Endometrial microvascular endothelial cells (primary cell): Measurements from ENCODE around the gene CORO2A. TPM values are rescaled to one million over a fixed set of nuclear protein-coding genes. Genes with fewer than 3 reads are reported as not detected.

ENCODE experiments used
- in situ Hi-C: cut with HindIII; loops from 2 replicates; pipeline ENCODE4 v1.10.0; 2017; ENCODE audit warnings: low sequenced_read_pairs, low pct_unique_long_range_greater_than_20kb; ENCODE audit errors: inconsistent ontology term
- total RNA-seq: library from RNA; depleted of rRNA; stranded (reverse); fragments of >200 nt; gene quantifications from one replicate; pipeline ENCODE4 v1.2.3, GENCODE V29; 2015; ENCODE audit errors: inconsistent ontology term

CORO2A gene
- total RNA-seq, 1 donor from 2014 or later, result 3.0 TPM

DNA sequence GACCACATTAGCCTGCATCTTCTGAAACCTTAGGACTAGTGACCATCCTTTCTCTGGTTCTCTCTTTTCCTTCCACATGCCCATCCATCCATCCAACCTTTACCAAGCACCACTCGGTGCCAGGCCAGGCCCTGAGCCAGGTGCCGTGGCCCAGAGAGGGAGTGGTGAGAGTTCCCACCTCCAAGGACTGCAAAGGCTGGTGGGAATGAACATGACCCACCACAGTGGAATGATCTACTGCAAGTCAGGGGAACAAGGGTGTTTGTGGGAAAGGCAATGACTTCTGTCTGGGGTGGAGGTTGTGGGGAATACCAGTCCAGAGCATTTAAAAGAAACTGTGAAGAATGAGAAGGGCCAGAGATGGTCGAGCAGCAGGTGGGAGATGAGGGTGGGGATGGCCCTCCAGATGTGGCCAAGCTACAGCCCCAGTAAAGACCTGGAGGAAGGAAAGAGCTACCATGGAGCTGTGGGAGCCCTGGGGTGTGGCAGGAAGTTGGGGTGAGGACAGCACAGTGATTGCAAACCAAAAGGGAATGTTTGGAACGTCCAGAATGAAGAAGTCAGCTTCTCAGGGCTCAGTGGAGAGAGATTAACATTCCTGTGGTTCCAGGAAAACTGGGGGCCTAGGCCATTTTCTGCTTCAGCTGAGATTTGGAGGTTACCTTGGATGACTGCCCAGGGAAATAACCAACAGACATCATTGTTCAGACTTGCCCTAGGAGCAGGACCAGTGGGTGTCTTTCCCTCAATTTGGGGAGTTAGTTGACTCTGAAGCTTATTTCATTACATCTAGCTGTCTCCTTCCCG is 30.7 kb upstream of the CORO2A start:
- in situ Hi-C loops, result no loop called here

GRCh38 chr9:98220911-98221310 is 28.5 kb upstream of the CORO2A start:
- in situ Hi-C loops, result no loop called here

DNA sequence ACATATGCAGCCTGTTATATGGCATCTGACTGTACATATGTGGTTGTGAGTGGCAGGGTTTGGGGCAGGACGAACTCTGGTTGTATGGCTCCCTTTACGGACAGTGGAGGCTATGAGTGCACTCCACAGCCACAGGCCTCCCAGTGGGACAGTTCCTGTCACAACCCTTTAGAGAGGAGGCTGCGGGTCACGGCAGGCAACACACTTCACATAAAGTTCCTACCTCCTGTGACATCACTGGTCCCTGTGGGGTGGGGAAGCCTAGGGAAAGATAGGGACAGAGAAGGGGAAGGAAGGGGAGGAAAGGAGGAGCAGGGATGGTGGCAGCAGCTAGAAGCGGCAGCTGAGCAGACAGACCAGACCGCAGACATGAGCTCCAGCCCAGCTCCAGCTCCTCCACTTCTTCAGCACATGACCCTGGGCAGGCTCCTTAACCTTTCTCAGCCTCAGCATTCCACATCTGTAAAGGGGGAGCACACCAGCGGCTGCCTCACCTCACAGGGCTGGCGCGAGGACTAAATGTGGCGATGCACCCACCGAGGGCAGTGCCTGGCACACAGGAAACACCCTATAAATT is 27.4 kb upstream of the CORO2A start:
- in situ Hi-C loops, result no loop called here

DNA sequence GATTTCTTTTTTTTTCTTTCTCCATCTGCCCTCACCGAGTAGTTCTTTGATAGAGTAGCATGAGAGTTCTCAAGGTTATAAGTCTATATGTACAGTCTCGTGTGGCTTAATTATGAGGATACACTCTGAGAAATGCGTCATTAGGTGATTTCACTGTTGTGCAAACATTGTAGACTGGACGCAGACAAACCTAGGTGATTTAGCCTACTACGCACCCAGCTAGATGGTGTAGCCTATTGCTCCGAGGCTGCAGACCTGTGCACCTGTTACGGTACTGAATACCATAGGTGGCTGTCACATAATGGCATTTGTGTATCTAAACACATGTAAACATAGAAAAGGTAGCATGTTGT is 26.9 kb upstream of the CORO2A start:
- in situ Hi-C loops, result no loop called here

- in situ Hi-C loops, result no loop called here
These were observed 26.3 kb upstream of the CORO2A start for GRCh38 chr9:98218562-98219363.

DNA sequence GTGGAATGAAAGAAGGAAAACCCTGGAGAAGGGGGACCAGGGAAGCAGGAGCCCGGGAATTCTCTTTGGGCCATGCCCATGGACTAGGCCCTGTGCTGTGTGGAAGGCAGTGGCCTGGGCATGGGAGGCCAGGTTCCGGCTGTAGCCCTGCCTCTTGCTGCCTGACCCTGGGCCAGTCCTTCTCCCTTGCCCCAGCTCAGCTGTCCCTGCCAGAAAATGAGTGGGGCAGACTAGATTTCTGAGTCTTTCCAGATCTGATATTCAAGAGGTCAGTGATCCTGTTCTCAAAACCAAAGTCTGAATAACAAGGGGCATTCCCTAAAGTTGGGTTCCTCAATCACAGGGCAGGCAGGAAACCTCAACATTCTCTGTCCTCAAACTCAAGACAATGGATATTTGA is 24.8 kb upstream of the CORO2A start:
- in situ Hi-C loops, result no loop called here

DNA sequence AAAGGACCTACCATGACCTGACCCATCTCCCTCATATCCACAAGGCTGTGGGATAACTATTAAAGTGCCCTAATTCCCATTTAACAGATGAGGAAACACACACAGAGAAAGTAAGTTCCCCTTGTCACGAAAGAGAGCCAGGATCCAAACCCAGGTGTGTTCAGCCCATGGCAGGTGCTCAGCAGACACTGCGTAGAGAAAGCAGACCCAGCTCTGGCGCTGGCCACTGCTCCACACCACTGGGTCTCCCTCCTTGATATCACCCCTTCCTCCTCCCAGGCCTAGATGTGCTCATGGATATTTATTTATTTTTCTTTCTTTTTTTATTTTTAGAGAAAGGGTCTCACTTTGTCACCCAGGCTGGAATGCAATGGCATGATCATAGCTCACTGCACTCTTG is 24.0 kb upstream of the CORO2A start:
- in situ Hi-C loops, result no loop called here

- in situ Hi-C loops, result no loop called here
These were observed 23.4 kb upstream of the CORO2A start for GRCh38 chr9:98215821-98216220.

GRCh38 chr9:98215271-98215670 is 22.8 kb upstream of the CORO2A start:
- in situ Hi-C loops, result no loop called here

- in situ Hi-C loops, result no loop called here
These were observed 22.4 kb upstream of the CORO2A start for GRCh38 chr9:98214811-98215210.

DNA sequence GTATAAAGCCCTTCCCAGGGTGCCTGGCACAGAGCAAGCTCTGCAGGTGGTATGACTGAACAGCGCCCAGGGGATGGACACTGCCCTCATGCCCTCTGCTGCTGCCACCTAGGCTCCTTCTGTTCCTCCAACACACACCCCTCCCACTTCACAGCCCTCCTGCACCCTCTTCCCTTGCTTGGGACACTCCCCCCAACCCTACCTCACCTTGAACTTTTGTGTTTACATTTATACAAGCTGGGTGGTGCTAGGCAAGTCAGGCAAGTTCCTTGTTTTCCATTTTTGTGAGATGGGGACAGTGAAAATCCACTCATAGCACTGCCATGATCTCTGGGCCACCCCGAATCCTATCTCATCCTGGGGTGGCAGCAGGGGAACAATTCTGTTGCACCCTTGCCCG is 18.8 kb upstream of the CORO2A start:
- in situ Hi-C loops, result no loop called here

- in situ Hi-C loops, result no loop called here
These were observed 18.0 kb upstream of the CORO2A start for GRCh38 chr9:98210435-98210834.

- in situ Hi-C loops, result no loop called here
These were observed 17.1 kb upstream of the CORO2A start for GRCh38 chr9:98209530-98209929.

DNA sequence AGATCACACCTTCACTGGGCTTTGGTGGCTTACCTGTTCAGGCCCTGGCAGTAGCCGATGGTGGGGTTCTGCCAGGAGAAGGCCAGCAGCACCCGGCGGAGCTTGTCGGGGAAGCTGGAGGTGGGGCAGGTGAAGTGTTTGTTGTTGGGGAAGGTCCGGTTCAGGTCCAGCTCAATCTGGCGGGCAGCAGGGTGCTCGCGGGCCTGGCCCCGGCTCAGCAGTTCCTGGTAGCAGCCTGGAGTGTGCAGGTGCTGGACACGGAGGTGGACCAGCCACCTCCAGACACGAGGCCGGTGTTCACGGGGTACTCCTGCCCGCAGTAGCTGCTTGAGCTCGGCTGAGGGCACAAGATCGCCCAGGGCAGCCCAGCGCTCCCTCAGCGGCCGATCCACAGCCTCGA is 16.2 kb upstream of the CORO2A start:
- in situ Hi-C loops, result no loop called here

- in situ Hi-C loops, result no loop called here
These were observed 15.2 kb upstream of the CORO2A start for GRCh38 chr9:98207606-98208005.

DNA sequence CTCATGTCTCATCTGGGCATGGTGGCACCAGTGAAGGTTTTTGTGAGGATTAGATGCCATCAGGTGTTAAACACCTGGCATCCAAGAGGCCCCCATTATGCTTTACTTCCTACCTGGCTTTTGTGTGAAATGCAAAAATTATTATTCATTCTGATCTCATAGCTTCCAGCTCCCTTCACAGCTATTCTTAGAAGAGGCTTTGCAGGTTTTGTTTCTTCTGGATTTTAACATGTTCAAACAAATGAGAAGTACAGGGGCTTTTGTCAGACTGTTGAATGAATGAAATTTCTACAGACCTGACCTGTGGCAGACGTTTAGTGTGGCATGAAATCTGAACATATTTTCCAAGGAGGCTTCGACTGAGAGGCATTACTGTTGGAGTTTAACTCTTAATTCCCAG is 14.3 kb upstream of the CORO2A start:
- in situ Hi-C loops, result no loop called here

DNA sequence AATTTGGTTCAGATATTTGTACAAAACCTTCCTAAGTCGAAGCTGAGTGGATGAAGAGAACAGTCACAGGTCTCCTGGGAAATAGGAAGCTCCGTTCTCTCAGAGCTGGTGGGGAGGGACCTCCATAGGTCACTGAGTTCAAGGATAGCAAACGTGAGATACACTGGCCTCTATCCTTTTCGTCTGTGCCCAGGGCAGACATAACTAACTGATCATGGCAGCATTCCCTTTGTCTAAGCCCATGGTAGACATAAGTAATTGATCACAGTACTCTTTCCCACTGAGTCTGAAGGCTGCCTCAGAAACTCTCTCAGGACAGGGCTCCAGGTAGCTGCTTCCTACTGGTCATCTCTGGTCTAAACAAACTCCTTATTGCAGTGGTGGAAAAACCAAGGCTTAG is 12.3 kb upstream of the CORO2A start:
- in situ Hi-C loops, result no loop called here

DNA sequence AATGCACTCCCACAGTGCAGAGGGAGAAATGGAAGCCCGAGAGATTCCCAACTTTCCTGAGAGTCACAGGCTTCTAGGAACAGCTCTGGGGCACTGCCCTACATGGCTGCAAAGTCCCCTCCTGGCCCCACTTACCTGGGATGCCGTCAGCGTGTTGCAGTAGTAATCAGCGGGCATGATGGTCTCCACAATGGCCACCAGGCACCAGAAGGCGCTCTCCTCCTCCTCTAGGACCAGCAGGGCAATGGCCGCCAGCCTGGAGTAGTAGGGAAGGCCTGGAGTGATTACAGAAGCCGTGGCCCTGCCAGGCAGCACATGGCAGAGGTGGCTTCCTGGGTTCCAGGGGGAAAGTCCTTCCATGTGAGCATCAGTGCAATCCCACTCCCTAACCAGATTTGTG is 10.7 kb upstream of the CORO2A start:
- in situ Hi-C loops, result no loop called here

- in situ Hi-C loops, result no loop called here
These were observed 9.8 kb upstream of the CORO2A start for GRCh38 chr9:98202252-98202651.

- in situ Hi-C loops, result no loop called here
These were observed 9.3 kb upstream of the CORO2A start for GRCh38 chr9:98201749-98202148.
